Measurements from ENCODE around the gene APBB1IP.

Gene APBB1IP

DNA sequence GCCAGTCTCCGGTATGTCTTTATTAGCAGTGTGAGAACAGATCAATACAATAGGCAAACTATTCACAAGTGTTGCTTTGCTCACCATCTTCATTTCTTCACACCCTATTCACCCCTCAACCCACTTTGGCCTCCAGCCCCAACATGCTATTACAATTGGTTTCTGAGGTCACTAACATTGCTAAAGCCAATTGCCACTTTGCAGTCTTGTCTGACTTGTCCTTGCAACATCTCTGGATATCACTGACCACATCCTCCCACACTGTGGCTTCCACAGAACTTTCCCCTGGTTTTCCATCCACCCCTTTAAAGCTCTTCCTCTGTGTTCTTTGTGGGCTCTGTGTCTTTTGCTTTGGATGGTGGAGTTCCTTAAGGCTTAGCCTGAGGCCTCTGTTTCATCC is 5.2 kb upstream of the APBB1IP start:
- Mint-ChIP-seq H3K9me3 (no peaks in the 10 kb centered on the region), H3K36me3 (ENCODE audit: low read depth) (no peaks in the 10 kb centered on the region), H3K27ac (no peak overlapping the region), H3K4me3 (no peak overlapping the region), H3K4me1 (ENCODE audit: low read depth) (peaks cover 26% of the 10 kb centered on the region), H3K27me3 (ENCODE audit: low read depth) (no peaks in the 10 kb centered on the region)

DNA sequence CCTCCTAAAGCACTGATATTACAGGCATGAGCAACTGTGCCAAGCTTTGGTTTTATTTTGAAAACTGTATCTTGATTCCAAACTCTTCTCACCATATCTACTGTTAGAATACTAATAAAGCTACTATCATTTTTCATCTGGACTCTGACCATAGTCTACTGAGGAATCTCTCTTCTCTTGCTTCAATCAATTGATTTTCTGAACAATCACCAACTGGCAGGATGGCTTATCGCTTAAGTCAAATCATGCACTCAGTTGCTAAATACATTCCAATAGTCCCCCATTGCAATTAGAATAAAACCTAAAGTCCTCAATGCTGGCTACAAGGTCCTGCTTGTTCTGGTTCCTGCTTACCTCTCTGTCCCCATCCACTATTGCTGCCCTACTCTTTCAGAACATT is 2.3 kb upstream of the APBB1IP start:
- H3K4me3 Mint-ChIP-seq: no peak overlapping the region
- no peaks in the 10 kb centered on the region for H3K9me3 Mint-ChIP-seq
- H3K27ac Mint-ChIP-seq: peak overlapping the region; percentile 23
- H3K4me1 Mint-ChIP-seq (ENCODE audit: low read depth): peaks cover 19% of the 10 kb centered on the region
- peaks cover 2% of the 10 kb centered on the region for H3K36me3 Mint-ChIP-seq (ENCODE audit: low read depth)
- H3K27me3 Mint-ChIP-seq (ENCODE audit: low read depth): no peaks in the 10 kb centered on the region

DNA sequence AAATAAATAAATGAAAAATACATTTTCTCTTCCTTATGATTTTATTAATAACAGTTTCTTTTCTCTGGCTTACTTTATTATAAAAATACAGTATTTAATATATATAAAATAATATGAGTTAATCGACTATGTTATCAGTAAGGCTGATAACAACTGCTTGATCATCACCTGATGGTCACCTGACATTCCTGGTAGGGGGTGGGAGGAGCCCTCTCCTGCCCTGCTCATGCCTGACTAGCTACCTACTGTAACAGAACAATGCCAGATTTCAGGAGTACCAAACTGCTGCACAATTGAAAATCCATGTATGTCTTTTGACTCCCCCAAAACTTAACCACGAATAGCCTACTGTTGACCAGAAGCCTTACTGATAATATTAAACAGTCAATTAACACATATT is 1.3 kb upstream of the APBB1IP start:
- peaks cover 26% of the 10 kb centered on the region for H3K4me1 Mint-ChIP-seq (ENCODE audit: low read depth)
- no peaks in the 10 kb centered on the region for H3K27me3 Mint-ChIP-seq (ENCODE audit: low read depth)
- H3K36me3 Mint-ChIP-seq (ENCODE audit: low read depth): peaks cover 3% of the 10 kb centered on the region
- H3K27ac Mint-ChIP-seq: no peak overlapping the region
- no peaks in the 10 kb centered on the region for H3K9me3 Mint-ChIP-seq
- H3K4me3 Mint-ChIP-seq: no peak overlapping the region

DNA sequence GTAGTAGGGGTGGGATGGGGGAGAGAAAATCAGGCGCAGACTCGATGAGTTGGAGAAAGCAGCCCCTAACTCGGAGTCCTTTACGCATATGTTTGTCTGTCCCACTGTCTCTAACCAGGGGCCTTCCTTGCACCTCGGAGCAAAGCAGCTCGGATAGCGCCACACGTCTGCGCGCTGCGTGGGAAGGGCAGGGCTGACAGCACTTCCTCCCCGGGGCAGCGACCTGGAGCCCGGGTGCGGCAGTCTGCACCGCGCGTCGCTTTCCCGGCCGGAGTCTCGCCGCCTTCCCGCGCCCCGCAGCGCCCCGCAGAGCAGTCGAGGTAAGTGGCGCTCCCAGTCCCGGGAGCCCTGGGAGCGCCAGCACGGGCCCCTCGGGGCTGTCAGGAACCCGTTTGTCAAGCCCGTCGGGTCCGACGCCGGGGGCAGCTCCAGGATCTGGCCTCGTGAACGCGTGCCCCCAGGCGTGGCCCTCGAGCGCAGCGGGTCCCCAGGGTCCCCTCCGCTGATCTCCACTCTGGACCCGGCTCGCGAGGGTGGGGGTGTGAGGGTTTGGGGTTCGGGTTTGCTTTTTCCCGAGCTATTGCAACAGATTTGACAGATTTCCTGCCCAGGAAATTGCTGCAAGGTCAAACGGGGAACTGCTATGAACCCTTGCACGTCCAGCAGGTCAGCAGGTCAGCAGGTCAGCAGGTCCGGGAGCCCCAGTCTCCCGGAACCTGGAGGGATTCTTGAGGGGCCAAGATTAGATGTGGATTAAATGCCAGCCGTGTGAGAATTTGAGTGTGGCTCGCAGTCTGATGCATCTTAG is 597 bp downstream of the APBB1IP start:
- Mint-ChIP-seq H3K4me1 (ENCODE audit: low read depth) (peaks cover 31% of the 10 kb centered on the region), H3K36me3 (ENCODE audit: low read depth) (peaks cover 6% of the 10 kb centered on the region), H3K4me3 (peak overlapping the region; percentile 89), H3K27ac (peak overlapping the region; percentile 85), H3K9me3 (no peaks in the 10 kb centered on the region), H3K27me3 (ENCODE audit: low read depth) (no peaks in the 10 kb centered on the region)

DNA sequence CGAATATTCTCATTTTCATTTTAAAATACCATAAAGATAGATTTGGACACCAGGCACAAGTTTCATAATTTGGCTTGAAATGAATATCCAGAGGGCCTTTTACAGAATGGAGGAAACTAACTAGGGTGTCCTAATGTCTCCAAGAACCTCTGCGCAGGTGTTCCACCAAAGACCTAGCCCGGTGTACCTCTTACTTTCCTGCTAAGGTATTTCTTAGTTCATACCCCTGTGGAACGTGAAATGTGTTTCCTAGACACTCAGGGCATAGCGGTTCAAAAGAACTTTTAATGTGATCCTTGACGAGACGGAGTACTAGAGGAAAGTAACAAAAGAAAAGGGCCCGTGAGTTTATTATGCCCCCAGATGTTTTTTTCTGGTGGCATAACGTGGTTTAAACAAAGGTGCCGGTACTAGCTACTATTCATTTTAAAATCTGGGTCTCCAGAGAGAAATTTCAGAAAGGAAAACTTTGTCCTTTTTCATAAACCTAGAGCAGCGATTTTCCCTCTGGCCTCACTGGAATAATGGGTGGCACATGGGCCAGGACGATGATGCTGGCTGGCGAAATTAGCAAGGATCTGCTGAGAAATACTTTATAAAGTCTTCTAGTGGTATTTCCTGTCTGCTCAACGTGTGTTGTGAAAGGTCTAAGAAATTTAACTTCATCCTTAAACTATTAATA is 1.4 kb downstream of the APBB1IP start:
- H3K4me1 Mint-ChIP-seq (ENCODE audit: low read depth): peaks cover 38% of the 10 kb centered on the region
- H3K27ac Mint-ChIP-seq: peak overlapping the region; percentile 85
- peaks cover 14% of the 10 kb centered on the region for H3K36me3 Mint-ChIP-seq (ENCODE audit: low read depth)
- H3K9me3 Mint-ChIP-seq: no peaks in the 10 kb centered on the region
- no peaks in the 10 kb centered on the region for H3K27me3 Mint-ChIP-seq (ENCODE audit: low read depth)
- peak overlapping the region; percentile 89 for H3K4me3 Mint-ChIP-seq

DNA sequence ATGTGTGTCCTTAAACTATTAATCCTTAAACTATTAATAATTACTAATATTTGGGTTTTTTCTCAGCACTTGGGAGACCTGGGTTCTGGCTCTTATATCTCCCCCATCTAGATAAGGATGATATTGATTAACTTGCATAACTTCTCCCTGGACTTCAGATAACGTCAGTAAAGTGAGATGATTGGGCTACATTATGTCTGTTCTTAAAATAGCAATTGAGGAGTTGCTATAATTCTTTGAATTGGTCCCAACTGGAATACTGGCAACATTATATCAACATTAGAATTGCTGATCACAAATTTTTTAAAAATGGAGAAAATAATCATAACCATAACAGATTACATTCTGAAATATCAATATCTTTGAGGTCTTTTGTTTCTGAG is 1.9 kb downstream of the APBB1IP start:
- peaks cover 38% of the 10 kb centered on the region for H3K4me1 Mint-ChIP-seq (ENCODE audit: low read depth)
- H3K4me3 Mint-ChIP-seq: peak overlapping the region; percentile 81
- no peaks in the 10 kb centered on the region for H3K9me3 Mint-ChIP-seq
- H3K27ac Mint-ChIP-seq: peak overlapping the region; percentile 79
- H3K27me3 Mint-ChIP-seq (ENCODE audit: low read depth): no peaks in the 10 kb centered on the region
- peaks cover 15% of the 10 kb centered on the region for H3K36me3 Mint-ChIP-seq (ENCODE audit: low read depth)

DNA sequence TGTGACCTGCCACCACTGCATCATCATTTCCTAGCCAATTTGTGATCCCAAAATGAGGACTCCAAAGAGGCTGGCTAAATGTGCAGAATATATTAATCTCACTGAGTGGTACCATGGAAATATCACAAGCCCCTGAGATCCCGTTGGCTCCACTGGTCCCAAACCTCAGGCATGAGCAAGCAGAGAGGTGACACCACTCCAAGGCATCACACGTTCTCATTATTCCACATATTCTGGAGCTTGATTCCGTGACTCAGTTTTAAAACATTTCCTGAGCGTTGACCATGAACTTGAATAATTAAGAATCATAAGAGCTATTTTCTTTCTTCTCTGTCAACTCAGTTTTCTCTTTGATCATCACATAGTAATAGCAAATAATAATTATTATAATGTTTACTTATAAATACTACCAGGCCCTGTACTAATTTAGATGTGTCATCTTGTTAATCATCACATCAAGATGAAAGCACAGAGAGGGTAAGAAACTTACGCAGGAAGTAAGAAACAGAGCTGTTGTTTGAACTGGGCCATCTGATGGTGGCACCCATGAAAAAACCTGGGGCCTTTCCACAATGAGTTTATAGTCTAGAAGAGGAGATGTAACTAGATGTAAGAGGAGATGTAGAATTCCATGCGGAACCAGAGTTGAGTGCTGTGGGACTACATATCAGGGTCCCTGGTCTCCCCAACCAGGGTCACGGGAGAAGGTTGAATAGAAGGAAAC is 3.5 kb downstream of the APBB1IP start:
- H3K9me3 Mint-ChIP-seq: no peaks in the 10 kb centered on the region
- H3K27me3 Mint-ChIP-seq (ENCODE audit: low read depth): no peaks in the 10 kb centered on the region
- peak overlapping the region; percentile 67 for H3K27ac Mint-ChIP-seq
- H3K4me3 Mint-ChIP-seq: peak overlapping the region; percentile 52
- H3K4me1 Mint-ChIP-seq (ENCODE audit: low read depth): peaks cover 45% of the 10 kb centered on the region
- peaks cover 24% of the 10 kb centered on the region for H3K36me3 Mint-ChIP-seq (ENCODE audit: low read depth)

DNA sequence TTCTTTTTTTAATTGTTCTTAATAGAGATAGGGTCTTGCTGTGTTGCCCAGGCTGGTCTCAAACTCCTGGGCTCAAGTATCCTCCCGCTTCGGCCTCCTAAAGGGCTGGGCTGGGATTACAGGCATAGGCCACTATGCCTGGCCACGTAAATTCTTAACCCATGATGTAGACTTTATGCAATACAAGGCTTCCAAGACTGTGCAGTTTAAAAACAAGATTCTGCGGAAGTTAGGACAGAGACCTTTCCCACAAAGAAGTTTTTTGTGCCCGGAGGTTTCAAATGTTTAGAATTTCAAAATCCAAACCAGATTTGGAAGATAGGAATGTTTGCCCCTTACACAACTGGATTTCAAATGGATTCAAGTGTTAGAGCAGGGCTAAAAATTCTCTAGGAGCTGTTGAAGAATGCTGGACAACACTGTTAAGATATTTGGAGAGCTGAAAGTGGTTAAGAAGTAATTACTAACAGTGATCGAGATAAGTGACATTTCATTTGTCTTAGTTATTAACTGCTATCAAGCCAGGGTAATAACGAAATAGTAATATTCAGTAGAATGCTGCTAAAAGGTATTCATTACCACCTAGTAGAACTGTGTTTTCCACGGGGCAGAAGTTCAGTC is 7.4 kb downstream of the APBB1IP start:
- peak overlapping the region; percentile 26 for H3K27ac Mint-ChIP-seq
- peaks cover 38% of the 10 kb centered on the region for H3K36me3 Mint-ChIP-seq (ENCODE audit: low read depth)
- H3K9me3 Mint-ChIP-seq: no peaks in the 10 kb centered on the region
- H3K4me3 Mint-ChIP-seq: no peak overlapping the region
- H3K27me3 Mint-ChIP-seq (ENCODE audit: low read depth): no peaks in the 10 kb centered on the region
- H3K4me1 Mint-ChIP-seq (ENCODE audit: low read depth): peaks cover 65% of the 10 kb centered on the region

DNA sequence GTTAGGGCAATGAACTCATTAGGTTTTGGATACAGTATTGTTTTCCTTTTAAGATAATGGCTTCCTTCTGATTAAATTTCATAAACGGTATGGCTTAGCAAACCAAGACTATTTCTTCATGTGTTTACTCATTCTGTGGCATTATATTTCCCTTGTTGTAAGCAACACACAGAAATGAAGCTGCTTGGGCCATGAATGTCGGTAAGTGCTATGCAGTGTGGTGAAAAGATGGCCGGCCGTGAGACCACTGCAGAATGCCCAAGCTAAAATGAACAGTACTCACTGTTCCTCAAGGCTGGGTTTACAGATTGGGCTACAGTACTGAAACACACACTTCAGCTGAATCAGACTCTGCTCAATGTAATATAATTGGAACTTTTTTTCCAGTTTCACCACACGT is 8.1 kb downstream of the APBB1IP start:
- Mint-ChIP-seq H3K4me3 (peak overlapping the region; percentile 26), H3K27me3 (ENCODE audit: low read depth) (no peaks in the 10 kb centered on the region), H3K9me3 (no peaks in the 10 kb centered on the region), H3K27ac (peak overlapping the region; percentile 53), H3K4me1 (ENCODE audit: low read depth) (peaks cover 63% of the 10 kb centered on the region), H3K36me3 (ENCODE audit: low read depth) (peaks cover 41% of the 10 kb centered on the region)

DNA sequence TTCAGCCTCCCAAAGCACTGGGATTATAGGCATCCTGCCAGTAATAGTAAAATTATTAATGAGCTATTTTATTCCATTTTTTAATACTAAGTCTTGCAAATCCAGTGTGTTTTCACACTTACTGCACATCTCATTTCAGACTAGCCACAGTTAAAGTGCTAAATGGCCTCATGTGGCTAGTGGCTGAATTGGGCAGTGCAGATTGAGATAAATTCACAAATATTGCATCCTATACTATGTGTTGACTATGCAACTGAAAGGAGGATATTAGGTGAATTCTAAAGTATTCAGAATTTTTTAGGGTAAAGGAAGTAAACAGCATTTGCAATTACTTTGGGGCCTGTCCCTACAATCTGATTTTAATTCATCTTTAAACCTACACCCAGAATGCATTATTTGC is 10.2 kb downstream of the APBB1IP start:
- Mint-ChIP-seq H3K4me3 (peak overlapping the region; percentile 56), H3K9me3 (peaks cover under 1% of the 10 kb centered on the region), H3K27ac (peak overlapping the region; percentile 94), H3K4me1 (ENCODE audit: low read depth) (peaks cover 56% of the 10 kb centered on the region), H3K36me3 (ENCODE audit: low read depth) (peaks cover 46% of the 10 kb centered on the region), H3K27me3 (ENCODE audit: low read depth) (no peaks in the 10 kb centered on the region)

DNA sequence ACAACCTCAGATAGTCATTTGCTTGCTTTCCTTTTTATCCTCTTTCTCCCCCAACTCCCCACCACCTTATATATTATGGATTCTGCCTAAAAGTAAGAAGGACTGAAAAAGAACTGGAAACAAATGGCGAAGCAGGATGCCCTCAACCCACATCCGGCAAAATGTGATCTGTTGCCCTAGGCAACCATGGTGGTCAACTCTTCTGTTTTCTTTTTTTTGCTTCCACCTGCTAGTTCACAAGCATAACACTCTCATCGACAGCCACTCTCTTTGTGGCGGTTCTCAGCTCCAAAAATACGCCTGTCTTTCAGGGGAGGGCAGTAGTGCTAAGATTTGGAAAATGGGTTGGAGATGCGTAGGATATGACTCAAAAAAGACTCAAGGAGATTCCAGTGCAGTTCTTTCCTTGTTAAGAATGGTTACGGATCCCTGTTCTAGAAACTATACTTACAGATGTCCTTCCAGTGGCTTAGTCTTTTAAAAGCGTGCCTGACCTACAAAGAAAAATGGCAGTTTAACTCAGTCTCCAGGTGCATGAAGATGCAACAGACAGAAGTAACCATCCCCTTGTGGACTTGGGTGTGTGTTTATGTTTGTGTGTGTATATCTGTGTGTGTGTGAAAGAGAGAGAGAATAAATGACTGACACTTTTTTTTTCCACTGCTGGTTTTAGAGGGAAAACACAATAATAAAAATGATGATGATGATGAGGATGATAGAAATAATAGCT is 10.7 kb downstream of the APBB1IP start:
- H3K27ac Mint-ChIP-seq: peak overlapping the region; percentile 94
- no peaks in the 10 kb centered on the region for H3K27me3 Mint-ChIP-seq (ENCODE audit: low read depth)
- peaks cover 48% of the 10 kb centered on the region for H3K36me3 Mint-ChIP-seq (ENCODE audit: low read depth)
- peaks cover 6% of the 10 kb centered on the region for H3K9me3 Mint-ChIP-seq
- peak overlapping the region; percentile 56 for H3K4me3 Mint-ChIP-seq
- H3K4me1 Mint-ChIP-seq (ENCODE audit: low read depth): peaks cover 58% of the 10 kb centered on the region

DNA sequence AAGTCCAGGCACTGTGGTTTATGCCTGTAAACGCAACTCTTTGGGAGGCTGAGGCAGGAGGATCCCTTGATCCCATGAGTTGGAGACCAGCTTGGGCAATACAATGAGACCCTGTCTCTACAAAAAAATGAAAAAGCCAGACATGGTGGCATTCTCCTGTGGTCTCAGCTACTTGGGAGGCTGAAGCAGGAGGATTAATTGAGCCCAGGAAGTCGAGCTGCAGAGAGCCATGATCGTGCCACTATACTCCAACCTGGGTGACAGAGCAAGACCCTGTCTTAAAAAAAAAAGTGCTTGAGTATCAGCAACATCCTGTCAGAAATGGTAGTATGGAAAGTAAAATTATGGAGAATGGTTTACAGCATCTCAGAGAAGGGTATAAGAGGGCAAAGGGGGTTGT is 11.6 kb downstream of the APBB1IP start:
- no peak overlapping the region for H3K4me3 Mint-ChIP-seq
- H3K36me3 Mint-ChIP-seq (ENCODE audit: low read depth): peaks cover 41% of the 10 kb centered on the region
- peak overlapping the region; percentile 94 for H3K27ac Mint-ChIP-seq
- H3K27me3 Mint-ChIP-seq (ENCODE audit: low read depth): no peaks in the 10 kb centered on the region
- peaks cover 6% of the 10 kb centered on the region for H3K9me3 Mint-ChIP-seq
- H3K4me1 Mint-ChIP-seq (ENCODE audit: low read depth): peaks cover 53% of the 10 kb centered on the region

DNA sequence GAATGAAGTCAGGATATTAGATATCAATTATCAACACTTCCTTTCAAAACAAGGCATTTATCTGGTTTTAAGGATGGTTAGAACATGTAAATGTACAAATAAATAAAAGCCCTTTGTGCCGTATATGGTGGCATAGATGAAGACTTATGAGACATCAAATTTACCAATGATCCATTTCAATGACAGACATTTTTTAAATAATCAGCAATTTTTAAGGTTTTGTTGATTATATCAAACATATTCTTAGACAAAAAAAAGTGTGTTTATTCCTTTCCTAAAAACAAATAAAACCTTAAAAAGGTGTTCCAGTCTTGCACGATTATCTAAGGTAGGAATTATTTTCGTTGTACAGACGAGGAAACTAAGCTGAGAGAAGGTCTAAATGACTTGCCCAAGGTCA is 13.8 kb downstream of the APBB1IP start:
- peaks cover 6% of the 10 kb centered on the region for H3K9me3 Mint-ChIP-seq
- peaks cover 51% of the 10 kb centered on the region for H3K4me1 Mint-ChIP-seq (ENCODE audit: low read depth)
- no peaks in the 10 kb centered on the region for H3K27me3 Mint-ChIP-seq (ENCODE audit: low read depth)
- H3K36me3 Mint-ChIP-seq (ENCODE audit: low read depth): peaks cover 30% of the 10 kb centered on the region
- H3K27ac Mint-ChIP-seq: no peak overlapping the region
- no peak overlapping the region for H3K4me3 Mint-ChIP-seq

DNA sequence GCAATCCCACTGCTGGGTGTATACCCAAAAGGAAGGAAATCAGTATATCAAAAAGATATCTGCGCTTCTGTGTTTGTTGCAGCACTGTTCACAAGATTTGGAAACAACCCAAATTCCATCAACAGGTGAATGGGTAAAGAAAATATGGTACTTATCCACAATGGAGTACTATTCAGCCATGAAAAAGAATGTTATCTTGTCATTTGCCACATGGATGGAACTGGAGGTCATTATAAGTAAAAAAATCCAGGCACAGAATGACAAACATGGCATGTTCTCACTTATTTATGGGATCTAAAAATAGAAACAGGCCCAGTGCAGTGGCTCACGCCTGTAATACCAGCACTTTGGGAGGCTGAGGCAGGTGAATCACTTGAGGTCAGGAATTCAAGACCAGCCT is 15.7 kb downstream of the APBB1IP start:
- Mint-ChIP-seq H3K4me1 (ENCODE audit: low read depth) (peaks cover 48% of the 10 kb centered on the region), H3K9me3 (peaks cover 10% of the 10 kb centered on the region), H3K27ac (no peak overlapping the region), H3K4me3 (no peak overlapping the region), H3K36me3 (ENCODE audit: low read depth) (peaks cover 36% of the 10 kb centered on the region), H3K27me3 (ENCODE audit: low read depth) (no peaks in the 10 kb centered on the region)

Measured in T-helper 1 cell treated with Interleukin-12 subunit alpha and Interleukin-12 subunit beta and Interleukin-4 antibody, amounts not matched to agents 30 μg/mL and 1 μg/mL, for 36 hours (primary cell).